ENCODE results near the gene SLC35G1.
A peak's percentile ranks its signal among the peaks of the same experiment; 100 is the strongest.

DNA sequence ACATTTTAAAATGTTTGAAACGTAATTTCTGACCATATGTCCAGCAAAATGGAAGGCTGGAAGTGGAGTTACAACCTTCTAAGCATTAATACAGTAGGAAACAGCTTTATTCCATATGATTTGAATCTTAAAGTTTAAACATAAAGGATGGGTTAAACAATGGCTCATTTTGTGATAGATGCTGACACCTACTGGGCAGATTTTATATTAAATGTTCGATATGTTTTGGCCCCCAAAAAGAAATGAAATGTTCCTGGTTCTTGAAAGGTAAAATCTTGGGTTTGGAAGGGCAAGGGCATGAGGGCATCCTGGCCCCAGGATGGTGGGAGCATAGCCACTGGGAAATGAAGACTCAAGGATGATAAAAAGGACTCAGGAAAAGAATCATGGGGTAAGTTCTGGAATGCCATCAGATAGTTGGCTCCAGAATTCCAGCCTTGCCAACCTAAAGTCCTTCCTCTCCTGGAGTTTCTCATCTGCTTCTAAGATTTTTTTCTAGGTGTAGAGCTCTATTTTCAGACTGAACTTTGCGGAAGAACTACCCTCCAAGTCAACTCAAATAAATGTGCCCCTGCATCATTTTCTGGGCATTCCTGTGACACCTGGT lies 34.6 kb upstream of the SLC35G1 start:
- TF ChIP-seq, protein P1, sequence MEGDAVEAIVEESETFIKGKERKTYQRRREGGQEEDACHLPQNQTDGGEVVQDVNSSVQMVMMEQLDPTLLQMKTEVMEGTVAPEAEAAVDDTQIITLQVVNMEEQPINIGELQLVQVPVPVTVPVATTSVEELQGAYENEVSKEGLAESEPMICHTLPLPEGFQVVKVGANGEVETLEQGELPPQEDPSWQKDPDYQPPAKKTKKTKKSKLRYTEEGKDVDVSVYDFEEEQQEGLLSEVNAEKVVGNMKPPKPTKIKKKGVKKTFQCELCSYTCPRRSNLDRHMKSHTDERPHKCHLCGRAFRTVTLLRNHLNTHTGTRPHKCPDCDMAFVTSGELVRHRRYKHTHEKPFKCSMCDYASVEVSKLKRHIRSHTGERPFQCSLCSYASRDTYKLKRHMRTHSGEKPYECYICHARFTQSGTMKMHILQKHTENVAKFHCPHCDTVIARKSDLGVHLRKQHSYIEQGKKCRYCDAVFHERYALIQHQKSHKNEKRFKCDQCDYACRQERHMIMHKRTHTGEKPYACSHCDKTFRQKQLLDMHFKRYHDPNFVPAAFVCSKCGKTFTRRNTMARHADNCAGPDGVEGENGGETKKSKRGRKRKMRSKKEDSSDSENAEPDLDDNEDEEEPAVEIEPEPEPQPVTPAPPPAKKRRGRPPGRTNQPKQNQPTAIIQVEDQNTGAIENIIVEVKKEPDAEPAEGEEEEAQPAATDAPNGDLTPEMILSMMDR (conservative IDR thresholded peaks at IDR 0.05; ENCODE audit: low read depth, low read length) = peak; percentile 61
- TF ChIP-seq EZH2 (IDR thresholded peaks at IDR 0.05; ENCODE audit: low read length, unreplicated experiment) (no peak), EZH2phosphoT487 (IDR thresholded peaks at IDR 0.05; ENCODE audit: borderline replicate concordance, low read length) (no peak)
